HG03575 (cell line): ENCODE measurements around the gene PCMT1.
"Not testable (repeated sequence)": the region's sequence is repeated elsewhere in the genome, so short reads cannot be mapped to it uniquely, and the experiment has no call there.

Experiments
- ATAC-seq: cut with Tn5 transposase; IDR thresholded peaks from one replicate; pipeline ENCODE4 v1.9.1; 2021; ENCODE audit not compliant: unreplicated experiment, insufficient number of reproducible peaks, low FRiP score; ENCODE audit errors: extremely low read depth

The PCMT1 gene

DNA sequence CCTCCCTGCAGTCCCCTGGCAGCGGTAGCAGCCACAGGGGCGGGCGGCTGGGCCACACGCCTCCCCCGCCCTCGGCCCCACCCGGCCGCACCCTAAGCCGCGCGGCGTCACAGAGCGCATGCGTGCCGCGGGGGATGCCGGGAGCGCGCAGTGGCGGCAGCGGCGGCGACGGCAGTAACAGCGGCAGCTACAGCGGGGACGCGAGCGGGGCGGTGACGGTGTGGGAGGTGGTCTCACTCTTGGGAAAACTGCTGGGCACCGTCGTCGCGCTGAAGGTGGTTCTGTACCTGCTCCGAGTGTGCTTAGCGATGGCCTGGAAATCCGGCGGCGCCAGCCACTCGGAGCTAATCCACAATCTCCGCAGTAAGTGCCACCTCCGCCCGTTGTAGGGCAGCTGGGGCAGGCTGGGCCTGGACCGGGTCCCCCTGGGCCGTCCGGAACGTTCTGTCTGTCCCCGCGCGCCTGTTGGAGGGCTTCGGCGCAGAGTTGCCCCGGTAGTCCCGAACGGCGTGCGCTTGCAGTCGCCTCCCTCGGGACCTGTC, at the start of gene PCMT1:
PCMT1 (plus strand) TSS at position 148 of the 542 bp plus-strand sequence; CDS start at position 309, 161 bp downstream.
- peak; percentile 39 for ATAC-seq

DNA sequence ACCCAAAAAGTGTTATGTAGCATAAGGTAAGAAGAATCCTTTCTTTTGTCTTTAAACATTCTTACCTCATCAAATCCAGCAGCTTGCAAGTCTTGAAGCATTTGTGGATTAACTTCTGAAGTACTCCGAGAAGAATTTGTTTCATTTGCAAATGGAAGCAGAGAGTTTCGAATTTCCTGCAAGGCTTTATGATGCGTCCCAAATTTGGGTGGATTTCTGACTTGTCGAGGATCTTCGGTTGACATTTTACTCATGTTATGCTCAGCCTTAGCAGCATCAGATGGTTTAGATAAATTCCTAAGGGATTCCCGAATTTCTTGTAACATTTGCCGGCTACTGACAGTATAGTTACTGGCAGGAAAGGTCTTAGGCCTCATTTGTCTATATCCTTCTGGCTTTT, 47.8 kb upstream of the PCMT1 start:
- no peak for ATAC-seq

DNA sequence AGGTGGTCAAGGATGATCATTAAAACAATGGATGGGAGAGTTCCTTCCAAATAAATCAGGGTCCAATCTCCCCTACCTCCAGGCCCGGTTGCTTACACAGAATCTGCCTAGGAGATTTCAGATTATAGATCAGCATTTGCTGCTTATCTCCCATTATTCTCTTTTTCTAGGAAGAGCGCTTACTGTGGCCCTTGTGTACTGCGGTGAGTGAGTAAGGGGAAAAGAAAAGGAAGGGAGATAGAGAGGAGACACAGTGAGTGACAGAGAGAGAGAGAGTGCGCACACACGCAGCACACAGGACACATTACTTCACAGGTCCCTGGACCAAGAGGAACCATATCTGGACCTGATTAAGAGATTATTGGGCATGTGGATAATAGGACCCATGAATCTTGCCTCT, 37.8 kb upstream of the PCMT1 start:
- no peak for ATAC-seq

DNA sequence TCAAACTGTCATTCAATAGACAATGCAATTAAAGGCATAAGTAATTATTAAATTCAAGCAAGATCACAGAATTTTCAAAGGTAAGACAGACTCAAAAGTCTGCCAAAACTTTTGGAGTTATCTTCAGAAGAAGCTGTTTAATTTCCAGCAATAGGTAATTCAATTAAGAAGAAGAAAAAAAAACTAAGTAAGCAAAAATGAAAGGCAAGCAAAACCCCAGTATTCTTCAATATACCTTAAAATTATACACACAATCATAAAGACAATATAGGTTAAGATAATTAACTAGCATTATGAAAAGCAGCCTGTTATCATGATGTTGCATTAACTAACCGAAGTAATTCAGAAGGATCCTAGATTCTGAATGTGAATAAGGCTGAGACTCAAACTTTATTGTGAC, 35.1 kb upstream of the PCMT1 start:
- ATAC-seq = no peak

DNA sequence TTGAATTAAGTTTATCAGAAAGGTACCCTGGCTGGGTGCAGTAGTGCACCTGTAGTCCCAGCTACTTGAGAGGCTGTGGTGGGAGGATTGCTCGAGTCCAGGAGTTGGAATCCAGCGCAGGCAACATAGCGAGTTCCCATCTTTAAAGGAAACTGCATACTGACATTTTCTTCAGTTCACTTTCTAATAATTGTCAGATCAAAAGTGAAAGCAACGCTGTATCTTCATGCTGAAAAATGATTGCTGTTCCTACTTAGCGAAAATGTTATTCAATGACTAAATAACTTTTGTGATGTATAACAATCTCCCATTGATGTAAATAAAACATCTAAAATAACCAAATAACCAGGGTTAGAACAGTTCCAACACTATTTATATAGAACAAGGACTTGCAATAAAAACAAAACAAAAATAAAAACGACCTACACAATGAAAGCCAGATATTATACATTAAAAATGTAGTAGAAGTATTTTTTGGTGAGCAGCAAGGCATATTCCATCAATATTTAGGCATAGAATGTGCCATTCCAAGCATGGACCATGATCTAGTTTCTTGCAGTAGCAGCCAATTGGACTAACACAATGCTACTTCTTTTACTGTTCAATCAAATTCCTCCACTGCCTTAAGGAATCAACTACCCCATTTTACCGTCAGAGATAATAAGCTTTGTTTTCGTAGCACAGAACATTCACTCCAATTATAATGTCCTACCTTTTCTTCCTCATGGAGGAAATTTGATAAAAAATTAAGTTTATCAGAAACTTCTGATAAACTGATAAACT, 33.2 kb upstream of the PCMT1 start:
- no peak for ATAC-seq

DNA sequence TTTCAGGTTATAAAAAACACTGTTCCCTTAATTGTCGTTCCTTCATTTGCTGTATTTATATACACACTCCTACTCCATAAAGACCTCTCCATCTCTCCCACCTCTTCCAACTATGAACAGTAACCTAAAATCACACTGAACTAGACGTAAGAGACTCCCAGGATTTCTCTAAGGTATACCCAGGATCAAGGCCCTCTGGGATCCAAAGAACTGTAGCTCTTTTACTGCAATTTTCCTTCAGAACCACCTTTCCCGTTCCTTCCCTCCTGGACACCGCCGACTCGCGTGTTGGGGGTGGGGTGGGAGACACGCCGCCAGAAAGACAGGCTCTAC, 32.3 kb upstream of the PCMT1 start:
- no peak for ATAC-seq

DNA sequence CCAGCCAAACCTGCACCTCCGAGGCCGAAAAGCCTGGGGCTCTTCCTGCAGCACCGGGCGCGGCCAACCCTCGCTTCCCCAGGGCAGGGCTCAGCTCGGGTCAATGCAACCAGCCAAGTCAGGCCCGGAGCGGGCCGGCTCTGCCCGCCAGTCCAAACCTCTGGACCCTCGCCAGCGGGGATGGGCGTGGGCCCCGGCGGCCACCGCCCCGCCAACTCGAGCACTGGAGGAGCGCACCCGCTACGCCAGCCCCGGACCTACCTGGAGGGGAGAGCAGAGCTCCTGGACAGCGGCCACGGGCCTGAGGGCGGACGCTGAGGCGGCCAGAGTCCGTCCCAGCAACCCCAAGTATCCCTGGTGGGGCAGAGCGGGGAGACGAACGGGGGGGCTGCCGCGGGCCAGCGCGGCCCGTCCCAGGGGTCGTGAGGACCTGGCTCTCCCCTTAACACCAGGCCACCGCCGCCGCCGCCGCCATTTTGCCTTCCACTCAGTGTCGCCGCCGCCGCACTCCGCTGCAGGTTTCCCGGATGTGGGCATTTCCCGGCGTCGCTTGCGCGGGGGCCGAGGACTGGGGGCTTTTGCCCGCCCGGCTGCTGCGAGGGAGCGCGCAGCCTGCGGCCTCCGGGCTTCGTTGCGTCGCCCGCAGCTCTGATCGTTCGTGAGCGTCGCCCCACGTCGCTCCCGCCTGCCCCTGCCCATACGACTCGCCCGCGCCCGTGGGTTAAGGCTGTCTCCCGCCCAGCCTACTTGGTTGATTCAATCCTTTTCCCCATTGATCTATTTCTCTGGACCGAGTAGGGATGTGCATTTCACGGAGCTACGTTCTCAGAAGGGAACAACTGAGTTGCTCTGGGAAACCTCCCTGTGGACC, 31.7 kb upstream of the PCMT1 start, which contains the start of gene LATS1:
LATS1 (minus strand) TSS at position 514 of the 871 bp plus-strand sequence. CDS start 15,975 bp downstream, outside the sequence.
- ATAC-seq = peak; percentile 34

DNA sequence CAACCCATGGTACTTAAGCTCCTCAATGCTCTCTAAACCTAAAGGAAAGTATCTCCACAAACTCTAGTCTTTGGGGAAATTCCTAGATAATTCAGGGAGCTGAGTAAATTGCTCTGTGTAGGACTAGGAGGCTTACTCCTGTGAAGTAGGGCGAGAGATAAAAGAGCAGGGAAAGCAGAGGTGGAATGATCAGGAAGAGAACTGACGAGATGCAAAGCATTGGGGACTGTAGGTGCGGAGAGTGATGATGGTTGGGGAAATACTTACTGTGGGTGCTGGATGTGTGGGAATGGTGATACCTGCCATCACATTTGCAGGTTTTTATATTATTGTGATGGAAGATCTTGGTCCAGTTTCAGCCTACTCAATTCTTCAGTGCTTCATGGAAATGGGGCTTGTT, 30.0 kb upstream of the PCMT1 start:
- ATAC-seq = no peak

DNA sequence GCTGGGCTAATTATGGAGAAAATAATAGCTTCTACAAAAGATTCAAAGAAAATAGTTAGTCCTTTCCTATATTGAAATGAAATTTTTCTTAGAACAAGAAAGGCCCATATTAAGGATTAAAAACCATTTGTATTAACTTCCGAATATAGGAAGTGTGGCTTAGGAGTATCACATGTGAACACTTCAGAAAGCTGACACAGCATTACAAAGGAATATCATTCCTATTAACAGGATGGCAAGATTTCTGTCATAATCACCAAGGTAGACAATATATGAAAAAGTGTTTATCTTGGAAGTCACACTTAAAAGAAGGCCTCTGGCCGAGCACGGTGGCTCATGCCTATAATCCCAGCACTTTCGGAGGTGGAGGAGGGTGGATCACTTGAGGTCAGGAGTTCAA, 26.3 kb upstream of the PCMT1 start:
- no peak for ATAC-seq

DNA sequence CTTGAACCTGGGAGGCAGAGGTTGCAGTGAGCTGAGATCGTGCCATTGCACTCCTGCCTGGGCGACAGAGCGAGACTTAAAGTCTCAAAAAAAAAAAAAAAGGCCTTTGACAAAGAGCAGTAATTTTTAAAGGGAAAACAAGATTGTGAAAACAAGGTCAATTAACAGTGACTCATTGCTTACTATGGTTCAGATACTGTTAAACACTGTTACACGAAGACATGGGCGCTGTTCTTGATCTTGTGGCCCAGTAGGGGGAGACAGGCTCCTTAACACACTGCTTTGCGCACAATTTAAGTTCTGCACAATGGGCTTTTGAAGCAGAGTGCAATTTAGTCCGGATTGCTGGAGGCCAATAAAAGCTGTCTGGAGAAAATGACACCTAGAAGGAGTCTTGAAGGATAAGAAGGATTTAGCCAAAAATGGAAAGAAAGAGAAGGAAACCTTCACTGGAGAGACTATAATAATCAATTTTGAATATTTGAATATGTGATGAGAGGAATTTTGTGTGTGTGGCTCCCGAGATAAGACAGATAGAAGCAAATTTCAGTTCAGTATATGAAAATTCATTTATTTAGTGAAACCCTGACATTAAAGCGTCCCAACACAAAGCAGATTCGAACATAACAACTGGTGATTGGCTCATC, 25.6 kb upstream of the PCMT1 start:
- no peak for ATAC-seq

DNA sequence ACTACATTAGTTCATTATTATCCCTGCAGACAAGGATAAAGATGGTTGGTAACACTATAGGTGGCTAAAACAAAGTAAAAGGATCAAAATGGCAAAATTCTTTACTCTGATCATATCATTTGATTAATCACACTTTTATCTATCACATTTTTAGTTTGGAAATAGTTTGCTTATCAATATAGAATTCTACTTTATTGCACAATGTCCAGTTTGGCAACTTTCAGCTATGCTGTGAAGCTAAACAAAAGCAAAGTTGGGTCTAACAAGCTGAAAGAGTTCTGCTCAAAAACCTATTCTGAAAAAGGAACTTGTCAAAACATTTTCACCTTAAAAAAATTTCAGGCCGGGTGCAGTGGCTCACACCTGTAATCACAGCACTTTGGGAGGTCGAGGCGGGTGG, 23.8 kb upstream of the PCMT1 start:
- no peak for ATAC-seq

DNA sequence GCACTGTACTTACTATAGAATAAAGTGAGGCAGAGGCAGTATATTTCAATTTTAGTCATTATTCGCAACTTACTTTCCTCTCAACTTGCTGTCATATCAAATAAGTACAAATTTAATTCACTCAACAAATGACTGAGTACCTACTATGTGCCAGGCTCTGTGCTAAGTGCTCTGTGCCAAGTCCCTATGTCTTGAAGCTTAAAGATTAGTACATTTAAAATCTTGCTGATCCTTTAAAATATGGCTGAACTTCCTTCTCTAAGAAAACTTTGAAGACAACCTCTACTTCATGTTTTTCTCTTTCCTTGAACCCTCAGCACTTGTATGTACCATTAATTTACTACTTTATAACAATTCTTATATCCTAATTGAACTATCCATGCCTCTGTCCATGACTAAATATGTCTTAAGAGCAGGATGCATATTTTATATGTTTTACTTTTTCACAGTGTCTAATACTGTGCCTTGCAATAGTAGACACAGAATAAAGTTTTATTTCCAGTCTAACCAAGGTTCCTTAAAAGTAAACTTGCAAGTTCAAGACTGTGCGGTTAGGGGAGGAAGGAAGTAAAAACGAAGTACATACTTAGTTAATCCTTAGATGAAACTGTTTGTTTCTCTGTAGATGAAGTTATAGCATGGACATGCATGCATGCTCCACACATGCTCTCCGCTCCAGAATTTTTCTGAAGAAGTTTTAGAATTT, 21.6 kb upstream of the PCMT1 start:
- ATAC-seq = no peak

DNA sequence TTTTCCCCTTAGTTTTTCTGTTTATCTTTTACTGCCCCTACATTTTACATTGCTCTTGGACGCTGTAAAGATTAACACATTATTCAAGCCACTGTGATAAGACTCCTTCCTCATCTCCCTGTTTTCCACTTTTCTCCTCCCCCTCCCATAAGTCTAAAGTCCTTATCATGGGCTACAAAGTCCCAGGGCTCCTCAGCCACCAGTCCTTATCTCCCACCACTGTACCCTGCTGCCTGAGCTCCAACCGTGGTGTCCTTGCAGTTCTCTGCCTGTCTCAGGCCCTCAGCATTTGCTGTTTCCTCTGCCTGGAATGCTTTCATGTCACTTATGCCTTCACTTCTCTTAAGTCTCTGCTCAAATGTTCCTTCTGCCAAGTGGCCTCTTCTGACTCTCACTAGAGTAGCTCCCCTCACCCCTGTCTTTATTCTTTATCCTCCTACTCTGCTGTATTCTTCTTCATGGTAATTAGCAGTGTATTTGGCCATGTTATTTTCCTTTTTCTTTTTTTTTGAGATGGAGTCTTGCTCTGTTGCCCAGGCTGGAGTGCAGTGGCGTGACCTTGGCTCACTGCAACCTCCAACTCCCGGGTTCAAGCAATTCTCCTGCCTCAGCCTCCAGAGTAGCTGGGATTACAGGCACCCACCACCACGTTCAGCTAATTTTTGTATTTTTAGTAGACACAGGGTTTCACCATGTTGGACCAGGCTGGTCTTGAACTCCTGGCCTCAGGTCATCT, 20.9 kb upstream of the PCMT1 start:
- no peak for ATAC-seq

DNA sequence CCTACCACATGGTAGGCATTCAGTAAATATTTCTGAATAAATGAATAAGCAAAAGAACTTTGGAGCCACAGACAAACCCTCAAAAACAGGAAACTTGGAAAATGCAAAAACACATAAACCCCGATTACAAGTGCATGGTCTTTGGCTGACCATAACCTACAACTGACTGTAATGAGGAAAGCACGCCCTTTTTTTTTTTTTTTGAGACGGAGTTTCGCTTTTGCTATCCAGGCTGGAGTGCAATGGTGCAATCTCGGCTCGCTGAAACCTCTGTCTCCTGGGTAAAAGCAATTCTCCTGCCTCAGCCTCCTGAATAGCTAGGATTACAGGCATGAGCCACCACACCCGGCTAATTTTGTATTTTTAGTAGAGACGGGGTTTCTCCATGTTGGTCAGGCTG, 19.7 kb upstream of the PCMT1 start:
- ATAC-seq = no peak

DNA sequence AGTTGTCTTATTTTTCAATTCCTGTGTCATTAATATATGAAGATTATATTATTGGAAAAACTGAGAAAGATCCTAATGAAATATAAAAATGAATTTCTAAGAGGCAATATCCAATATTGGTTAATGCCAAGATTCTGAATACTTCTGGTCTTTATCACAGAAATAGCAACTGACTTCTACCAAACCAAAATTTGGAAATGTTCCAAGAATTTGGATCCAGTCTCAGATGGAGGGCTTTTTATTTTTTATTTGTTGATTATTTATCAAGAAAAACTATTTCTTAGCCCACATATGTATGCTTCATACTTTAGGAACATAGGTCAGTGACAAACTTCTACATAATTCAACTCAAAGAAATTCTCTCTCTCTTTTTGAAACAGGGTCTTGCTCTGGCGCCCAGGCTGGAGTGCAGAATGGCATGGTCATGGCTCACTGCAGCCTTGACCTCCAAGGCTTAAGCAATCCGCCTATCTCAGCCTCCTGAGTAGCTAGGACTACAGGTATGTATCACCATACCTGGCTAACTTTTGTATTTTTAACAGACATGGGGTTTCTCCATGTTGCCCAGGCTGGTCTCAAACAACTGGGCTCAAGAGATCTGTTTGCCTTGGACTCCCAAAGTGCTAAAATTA, 16.3 kb upstream of the PCMT1 start:
- ATAC-seq = no peak

DNA sequence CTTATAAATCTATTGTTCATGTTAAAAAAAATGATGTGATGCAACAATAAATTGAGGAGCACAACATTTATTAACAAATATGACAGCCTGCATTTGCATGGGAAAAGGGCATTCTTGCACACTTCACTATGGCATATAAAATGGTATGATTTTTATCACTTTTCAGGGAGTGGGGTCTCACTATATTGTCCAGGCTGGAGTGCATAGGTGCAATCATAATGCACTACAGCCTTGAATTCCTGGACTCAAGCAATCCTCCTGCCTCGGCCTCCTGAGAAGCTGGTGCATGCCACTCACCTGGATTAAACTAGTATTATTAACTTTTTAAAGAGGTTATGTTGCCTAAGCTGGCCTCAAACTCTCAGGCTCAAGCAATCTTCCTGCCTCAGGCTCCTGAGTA, 14.6 kb upstream of the PCMT1 start:
- no peak for ATAC-seq

DNA sequence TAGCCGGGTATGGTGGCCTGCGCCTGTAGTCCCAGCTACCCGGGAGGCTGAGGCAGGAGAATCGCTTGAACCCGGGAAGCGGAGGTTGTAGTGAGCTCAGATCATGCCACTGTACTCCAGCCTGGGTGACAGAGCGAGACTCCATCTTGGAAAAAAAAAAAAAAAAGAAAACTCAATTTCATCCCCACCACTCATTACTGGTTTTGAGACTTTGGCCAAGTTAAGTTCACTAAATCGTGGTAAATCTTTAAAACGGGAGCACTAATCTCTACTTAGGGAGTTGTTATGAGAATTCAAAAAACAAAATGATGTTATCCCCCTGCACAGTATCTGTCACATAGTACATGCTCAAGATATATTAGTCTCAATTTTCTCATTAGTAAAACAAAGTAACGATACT, 4.3 kb upstream of the PCMT1 start:
- ATAC-seq = not testable (repeated sequence)
